Stimulated activated CD4-positive, alpha-beta T cell treated with anti-CD3 and anti-CD28 coated beads, Interleukin-12 subunit alpha, Interleukin-12 subunit beta, amount 100 ng/mL, for 24 hours (primary cell): Measurements from ENCODE around the gene PGAM5.

Experiments used
- DNase-seq, 2 experiments: peaks; one replicate each; pipeline ENCODE4 v3.0.0-alpha.2; 2020; ENCODE audit warnings: low read depth in 2 of 2

The PGAM5 gene

DNA sequence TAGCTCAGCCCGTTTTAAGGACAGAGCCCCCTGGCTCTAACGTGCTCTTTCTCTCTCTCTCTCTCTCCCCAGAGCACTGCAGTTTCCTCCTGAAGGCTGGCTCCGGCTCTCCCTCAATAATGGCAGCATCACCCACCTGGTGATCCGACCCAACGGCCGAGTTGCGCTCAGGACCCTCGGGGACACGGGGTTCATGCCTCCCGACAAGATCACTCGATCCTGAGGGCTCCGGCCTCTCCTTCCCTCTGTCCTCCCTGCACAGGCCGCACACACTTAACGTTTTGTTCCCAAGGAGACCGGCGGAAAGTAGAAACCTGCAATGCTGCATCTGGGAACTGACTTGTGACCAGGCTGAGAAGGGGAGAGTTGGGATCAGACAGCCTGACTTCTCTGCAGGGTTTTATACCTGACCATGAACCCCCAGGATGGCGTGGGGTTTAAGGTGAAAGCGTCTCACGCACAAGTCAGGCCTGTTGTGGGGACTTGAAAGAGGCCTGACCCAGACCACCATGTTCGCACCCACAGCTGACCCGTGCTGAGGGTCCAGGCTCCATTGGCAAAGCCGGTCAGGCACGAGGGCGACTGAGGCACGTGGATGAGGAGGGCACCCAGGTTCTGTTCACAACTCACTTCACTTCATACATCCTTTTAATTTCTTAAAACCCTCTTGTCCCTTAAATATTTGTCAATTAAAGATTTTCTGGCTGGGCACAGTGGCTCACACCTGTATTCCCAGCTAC is 10.1 kb downstream of the PGAM5 start:
- no peak for DNase-seq

GRCh38 chr12:132723015-132723763 is 12.5 kb downstream of the PGAM5 start:
- no peak for DNase-seq

- no peak for DNase-seq
Measured at GRCh38 chr12:132723764-132724140, 13.1 kb downstream of the PGAM5 start.

DNA sequence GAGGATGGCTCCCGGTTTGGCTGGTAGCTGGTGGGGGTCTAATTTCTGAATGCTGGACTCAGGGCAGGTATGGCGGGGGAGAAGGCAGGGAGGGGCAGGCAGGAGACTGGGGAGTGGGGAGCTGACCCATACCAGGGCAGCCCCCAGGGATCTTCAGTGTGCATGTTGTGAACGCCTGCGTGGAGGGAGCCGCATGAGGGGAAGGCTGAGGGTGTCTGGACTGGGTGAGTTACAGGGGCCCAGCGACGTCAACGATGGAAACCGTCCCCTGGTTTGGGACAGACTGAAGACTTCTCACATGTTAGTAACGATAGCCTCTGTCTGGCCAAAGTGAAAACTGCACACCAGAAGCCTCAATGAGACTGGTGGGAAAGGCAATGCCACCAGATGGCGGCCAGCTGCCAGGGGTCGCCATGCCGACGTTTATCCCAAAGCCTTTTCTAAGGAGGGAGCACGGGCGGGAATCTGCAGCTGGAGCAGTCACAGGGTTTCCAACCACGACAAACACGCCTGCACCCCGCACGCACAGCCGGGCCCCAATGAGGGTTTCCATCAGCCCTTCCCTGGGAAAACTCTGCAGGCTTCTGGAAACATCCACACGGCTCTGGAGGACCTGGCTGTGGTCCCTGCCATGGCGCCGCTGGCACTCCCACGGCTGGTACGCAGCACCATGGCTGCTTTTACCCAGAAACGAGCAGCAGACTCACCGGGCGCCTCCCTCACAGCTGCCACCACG is 14.0 kb downstream of the PGAM5 start:
- no peak for DNase-seq

DNA sequence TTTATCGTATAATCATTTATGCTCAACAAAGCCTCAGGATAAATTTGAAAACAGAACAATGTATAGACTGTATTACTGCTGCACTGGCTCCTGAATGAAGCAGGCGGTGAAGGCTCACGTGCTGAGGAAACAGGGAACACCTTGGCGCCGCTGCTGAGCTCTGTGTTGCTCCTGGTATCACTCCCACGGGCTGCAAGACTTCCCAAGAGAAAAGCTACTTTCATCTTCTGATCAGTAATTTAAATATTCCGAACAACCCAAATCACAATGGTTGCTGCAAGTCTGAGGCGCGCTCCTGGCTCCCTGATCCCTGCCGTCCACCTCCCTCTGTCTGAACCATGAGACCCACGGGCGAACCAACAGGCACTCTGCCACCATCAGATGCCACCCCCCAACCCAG is 15.7 kb downstream of the PGAM5 start:
- no peak for DNase-seq

GRCh38 chr12:132727091-132727794 is 16.6 kb downstream of the PGAM5 start:
- DNase-seq = no peak

DNA sequence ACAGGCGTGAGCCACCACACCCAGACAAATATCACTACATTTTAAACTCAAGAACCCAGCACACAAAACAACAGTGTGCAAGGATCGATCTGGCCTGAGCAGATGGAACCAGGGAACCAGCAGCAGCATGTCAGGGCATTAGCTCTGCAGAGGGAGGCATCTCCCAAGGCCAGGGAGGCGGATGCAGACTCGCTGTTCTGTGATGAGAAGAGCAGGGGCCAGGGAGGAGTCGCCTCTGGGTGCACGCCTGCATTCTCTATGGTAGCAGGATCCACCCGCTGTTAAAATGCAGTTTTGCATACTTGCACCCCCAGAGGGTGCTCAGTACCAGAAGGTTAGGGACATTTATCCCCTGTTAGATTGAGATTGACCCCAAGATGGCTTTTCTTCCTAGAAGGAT is 17.9 kb downstream of the PGAM5 start:
- DNase-seq = no peak

GRCh38 chr12:132729541-132730320 is 19.1 kb downstream of the PGAM5 start:
- DNase-seq = no peak

- DNase-seq = no peak
Measured at GRCh38 chr12:132730353-132730752, 19.7 kb downstream of the PGAM5 start.

DNA sequence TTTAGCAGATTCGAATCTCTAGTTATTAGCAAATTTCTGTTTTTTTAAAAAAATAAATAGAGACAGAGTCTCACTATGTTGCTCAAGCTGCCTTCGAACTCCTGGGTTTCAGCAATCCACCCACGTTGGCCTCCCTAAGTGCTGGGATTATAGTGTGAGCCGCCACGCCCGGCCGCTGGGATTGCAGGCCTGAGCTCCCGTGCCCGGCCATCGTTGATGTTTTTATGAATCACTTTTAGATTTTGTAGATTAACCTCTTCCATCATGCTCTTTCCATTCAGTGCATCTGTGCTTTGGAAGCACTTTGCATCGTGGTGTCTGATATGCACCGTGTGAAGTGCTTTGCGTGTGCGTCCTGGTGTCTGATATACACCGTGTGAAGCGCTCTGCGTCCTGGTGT is 20.9 kb downstream of the PGAM5 start:
- DNase-seq = no peak

DNA sequence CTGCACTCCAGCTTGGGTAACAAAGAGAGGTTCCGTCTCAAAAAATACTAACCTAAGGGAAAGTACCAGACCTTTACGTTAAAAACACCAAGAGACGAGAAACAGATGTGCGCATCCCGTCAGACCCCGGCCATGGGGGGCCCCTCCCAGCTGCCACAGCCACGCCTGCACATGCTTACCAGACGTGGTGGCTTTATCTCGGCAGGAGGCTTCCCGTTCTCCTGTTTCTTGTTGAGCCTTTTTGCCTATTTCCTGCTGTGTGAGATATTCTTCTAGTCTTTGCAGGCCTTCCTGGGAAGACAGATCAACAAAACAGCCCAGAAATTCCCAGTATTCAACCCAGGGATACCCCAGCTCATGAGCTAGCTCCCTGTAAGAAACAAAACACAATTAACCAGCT is 23.6 kb downstream of the PGAM5 start:
- no peak for DNase-seq

GRCh38 chr12:132735496-132735895 is 24.9 kb downstream of the PGAM5 start:
- no peak for DNase-seq

- DNase-seq = no peak
Measured at GRCh38 chr12:132736378-132736777, 25.7 kb downstream of the PGAM5 start.

GRCh38 chr12:132736913-132737312 is 26.3 kb downstream of the PGAM5 start:
- DNase-seq = no peak

DNA sequence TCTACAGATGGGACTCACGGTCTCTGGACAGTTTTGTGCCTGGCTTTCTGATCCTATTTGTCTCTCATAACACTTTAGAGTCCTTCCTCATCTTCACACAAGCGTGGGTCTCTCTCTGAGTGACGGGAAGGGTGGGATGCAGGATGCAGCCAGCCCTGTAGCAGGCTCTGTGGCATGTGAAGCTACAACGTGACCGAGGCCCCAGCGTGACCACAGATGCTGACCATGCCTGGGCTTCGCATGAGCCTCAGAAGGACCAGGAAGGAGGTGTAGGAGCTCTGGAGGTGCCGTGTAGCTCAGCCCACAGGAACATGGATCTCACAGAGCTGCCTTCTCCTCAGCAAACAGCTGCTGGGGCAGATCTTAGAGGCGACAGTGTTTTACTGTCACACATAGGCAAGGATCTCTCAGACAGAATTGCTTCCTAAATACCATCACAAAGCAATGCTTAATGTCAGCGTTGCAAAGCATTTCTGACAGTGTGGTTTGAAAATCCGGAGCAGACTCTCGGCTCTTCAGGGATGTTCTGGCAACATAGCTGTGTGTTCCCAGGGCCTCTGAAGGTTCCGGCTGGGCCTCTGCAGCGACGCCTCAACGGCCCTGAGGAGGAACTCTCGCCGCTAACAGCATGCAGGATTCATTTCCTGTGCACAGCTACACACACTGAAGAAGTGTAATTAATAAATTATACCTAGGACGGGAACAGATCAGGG is 29.1 kb downstream of the PGAM5 start:
- no peak for DNase-seq

GRCh38 chr12:132740313-132740646 is 29.6 kb downstream of the PGAM5 start:
- no peak for DNase-seq

GRCh38 chr12:132740652-132741051 is 30.0 kb downstream of the PGAM5 start:
- no peak for DNase-seq

DNA sequence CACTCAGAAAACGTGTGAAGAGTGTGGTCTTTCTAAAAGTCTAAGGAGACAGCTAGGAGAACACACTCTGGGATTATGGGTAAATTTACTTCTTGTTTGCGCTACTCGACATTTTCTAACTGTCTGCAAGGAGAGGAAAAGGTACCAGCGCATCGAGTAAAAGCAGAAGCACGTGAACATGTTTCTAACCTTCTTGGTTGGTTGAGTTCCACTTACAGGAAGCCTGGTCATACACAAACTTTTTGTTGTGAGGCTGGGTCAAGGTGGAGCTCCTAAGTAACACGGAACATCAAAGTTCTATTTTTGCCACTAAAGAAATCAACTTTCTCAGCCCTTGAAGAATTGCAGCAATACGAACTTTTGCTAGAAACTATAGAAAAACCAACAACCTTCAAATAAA is 31.0 kb downstream of the PGAM5 start:
- DNase-seq = no peak

GRCh38 chr12:132743831-132744230 is 33.2 kb downstream of the PGAM5 start:
- DNase-seq = no peak

DNA sequence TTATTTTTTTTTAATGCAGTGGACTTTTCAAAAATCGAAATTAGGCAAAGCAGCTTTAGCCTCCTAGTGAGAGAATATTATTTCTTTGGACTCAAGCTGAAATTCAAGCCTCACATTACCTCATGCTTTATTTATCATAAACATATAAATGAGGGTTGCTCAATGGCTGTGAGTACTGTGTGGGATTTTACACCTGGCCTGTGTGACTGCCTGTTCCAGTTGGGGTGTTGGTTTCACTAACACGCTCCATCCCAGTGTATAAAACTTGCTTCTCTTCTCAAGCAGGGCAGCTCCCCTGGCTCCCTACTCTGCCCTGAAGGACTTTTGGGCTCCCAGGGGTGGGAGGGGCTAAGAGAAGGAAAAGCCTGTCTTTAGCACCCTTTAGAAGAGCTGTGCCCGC is 36.0 kb downstream of the PGAM5 start:
- no peak for DNase-seq

GRCh38 chr12:132747395-132747794 is 36.8 kb downstream of the PGAM5 start:
- DNase-seq = no peak
